HEK293T (cell line): ENCODE data around the gene RAB12.

Source experiments
- ARNT ChIP-seq: fragments of 450-650 bp; IDR thresholded peaks from 2 replicates; pipeline ENCODE4 v1.6.1; 2017; ENCODE audit warnings: mild to moderate bottlenecking
- BHLHE40 ChIP-seq: fragments of 450-650 bp; IDR thresholded peaks from 2 replicates; pipeline ENCODE4 v1.6.1; 2016; ENCODE audit warnings: mild to moderate bottlenecking, moderate library complexity, borderline replicate concordance
- CTBP1 ChIP-seq: fragments of 450-650 bp; IDR thresholded peaks from 2 replicates; pipeline ENCODE4 v1.6.1; 2016; ENCODE audit warnings: borderline replicate concordance
- ELF4 ChIP-seq: fragments of 450-650 bp; IDR thresholded peaks from 2 replicates; pipeline ENCODE4 v1.6.1; 2017; ENCODE audit warnings: antibody characterized with exemption
- FOXA1 ChIP-seq: fragments of 450-650 bp; IDR thresholded peaks from 2 replicates; pipeline ENCODE4 v1.6.1; 2016; ENCODE audit warnings: mild to moderate bottlenecking
- FOXK2 ChIP-seq: fragments of 450-650 bp; IDR thresholded peaks from 2 replicates; pipeline ENCODE4 v1.6.1; 2016; ENCODE audit warnings: mild to moderate bottlenecking
- FOXM1 ChIP-seq: fragments of 450-650 bp; IDR thresholded peaks from 2 replicates; pipeline ENCODE4 v1.6.1; 2017; ENCODE audit warnings: mild to moderate bottlenecking, borderline replicate concordance
- HDGF ChIP-seq: fragments of 450-650 bp; IDR thresholded peaks from 2 replicates; pipeline ENCODE4 v1.6.1; 2017; ENCODE audit warnings: antibody characterized with exemption, borderline replicate concordance
- NFRKB ChIP-seq: fragments of 450-650 bp; IDR thresholded peaks from 2 replicates; pipeline ENCODE4 v1.6.1; 2016; ENCODE audit warnings: mild to moderate bottlenecking, moderate library complexity
- PKNOX1 ChIP-seq: fragments of 450-650 bp; IDR thresholded peaks from 2 replicates; pipeline ENCODE4 v1.6.1; 2016
- SP1 ChIP-seq: fragments of 450-650 bp; IDR thresholded peaks from 2 replicates; pipeline ENCODE4 v1.6.1; 2017
- SUZ12 ChIP-seq: fragments of 450-650 bp; IDR thresholded peaks from 2 replicates; pipeline ENCODE4 v1.6.1; 2016; ENCODE audit warnings: mild to moderate bottlenecking
- TARDBP ChIP-seq: fragments of 450-650 bp; IDR thresholded peaks from 2 replicates; pipeline ENCODE4 v1.6.1; 2016
- ZNF384 ChIP-seq: fragments of 450-650 bp; IDR thresholded peaks from 2 replicates; pipeline ENCODE4 v1.6.1; 2016

DNA sequence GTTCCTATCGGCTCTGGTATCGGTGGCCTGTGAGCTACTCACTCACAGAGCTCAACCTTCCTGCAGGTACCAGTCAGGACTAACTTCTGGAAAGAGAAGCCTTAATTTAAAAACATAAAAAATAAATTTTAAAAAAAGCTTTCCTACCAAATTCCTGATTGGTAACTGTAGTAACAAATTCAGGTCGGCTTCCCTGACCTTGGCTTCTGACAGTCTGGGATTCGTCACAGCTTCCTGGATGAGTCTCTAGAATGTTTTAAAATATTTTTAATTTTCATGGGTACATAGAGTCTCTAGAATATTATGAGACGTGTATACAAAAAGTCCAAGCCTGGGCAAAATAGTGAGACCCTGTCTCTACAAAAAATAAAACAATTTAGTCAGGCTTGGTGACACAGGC lies 51.1 kb downstream of the RAB12 start:
- no peak for TF ChIP-seq SUZ12
- no peak for TF ChIP-seq ZNF384
- no peak for TF ChIP-seq HDGF
- no peak for TF ChIP-seq CTBP1
- TF ChIP-seq FOXA1: no peak
- no peak for TF ChIP-seq FOXM1
- TF ChIP-seq BHLHE40: no peak
- TF ChIP-seq PKNOX1: no peak
- no peak for TF ChIP-seq ARNT
- no peak for TF ChIP-seq FOXK2
- TF ChIP-seq ELF4: no peak
- no peak for TF ChIP-seq TARDBP
- TF ChIP-seq SP1: no peak
- TF ChIP-seq NFRKB: no peak
